OCI-LY7 (cell line): ENCODE measurements around the gene COL9A3. TPM values are rescaled to one million over a fixed set of nuclear protein-coding genes. Genes with fewer than 3 reads are reported as not detected.

ENCODE experiments used
- BruUV-seq: library from RNA; stranded (reverse); fragments of 400-500 nt; replicated peaks from 2 replicates; lab custom pipeline; 2021; lab: Mats Ljungman, UMichigan
- CTCF ChIA-PET: fragments of 300-600 bp; sonication (Branson Sonifier 250); formaldehyde crosslinking; loops from one replicate; lab custom pipeline; 2022; ENCODE audit warnings: antibody characterized with exemption; ENCODE audit not compliant: unreplicated experiment; lab: Charles Lee
- POLR2A ChIA-PET: fragments of 300-600 bp; sonication (Branson Sonifier 250); formaldehyde crosslinking; loops from one replicate; lab custom pipeline; 2022; ENCODE audit warnings: antibody characterized with exemption; lab: Charles Lee
- DNase-seq: peaks from one replicate; pipeline ENCODE4 v3.0.0-alpha.2; 2015; ENCODE audit warnings: low spot score
- H2AFZ ChIP-seq: fragments of 200-600 bp; sonication (generic), shearing (Covaris generic); 2 replicates; pipeline ENCODE4 v1.6.1; 2014; ENCODE audit warnings: mild to moderate bottlenecking, antibody characterized with exemption, low read length, moderate library complexity
- H3K27ac ChIP-seq: fragments of 200-600 bp; sonication (generic); 2 replicates; pipeline ENCODE4 v1.5.1; 2014; ENCODE audit warnings: mixed run types, low read depth, mild to moderate bottlenecking, moderate library complexity, low read length, inconsistent platforms; ENCODE audit not compliant: poor library complexity, severe bottlenecking
- H3K36me3 ChIP-seq: fragments of 200-600 bp; sonication (generic); 2 replicates; pipeline ENCODE4 v1.6.1; 2014; ENCODE audit warnings: mild to moderate bottlenecking, antibody characterized with exemption, low read length, moderate library complexity, mixed read lengths; ENCODE audit not compliant: insufficient read depth
- H3K4me1 ChIP-seq: fragments of 200-600 bp; sonication (generic); 2 replicates; pipeline ENCODE4 v1.5.1; 2014; ENCODE audit warnings: mild to moderate bottlenecking, low read length; ENCODE audit not compliant: insufficient read depth, poor library complexity, severe bottlenecking
- H3K4me2 ChIP-seq: fragments of 200-600 bp; sonication (generic); 2 replicates; pipeline ENCODE4 v1.6.1; 2014; ENCODE audit warnings: mild to moderate bottlenecking, low read length
- H3K4me3 ChIP-seq: fragments of 200-600 bp; sonication (generic); 2 replicates; pipeline ENCODE4 v1.5.1; 2014; ENCODE audit warnings: mild to moderate bottlenecking, low read depth, low read length; ENCODE audit not compliant: poor library complexity, severe bottlenecking
- H3K79me2 ChIP-seq: fragments of 200-600 bp; sonication (generic); 2 replicates; pipeline ENCODE4 v1.6.1; 2016; ENCODE audit warnings: low read depth, mild to moderate bottlenecking, low read length, moderate library complexity, mixed read lengths; ENCODE audit not compliant: insufficient read depth
- H3K9me2 ChIP-seq: fragments of 200-600 bp; sonication (generic); 2 replicates; pipeline ENCODE4 v1.6.1; 2016; ENCODE audit warnings: mild to moderate bottlenecking, low read length, mixed read lengths; ENCODE audit not compliant: insufficient read depth
- H3K9me3 ChIP-seq: fragments of 200-600 bp; sonication (generic); 2 replicates; pipeline ENCODE4 v1.6.1; 2014; ENCODE audit warnings: mild to moderate bottlenecking, mixed run types, low read length, mixed read lengths
- H4K20me1 ChIP-seq: fragments of 200-600 bp; sonication (generic); 2 replicates; pipeline ENCODE4 v1.6.1; 2014; ENCODE audit warnings: mild to moderate bottlenecking, antibody characterized with exemption, low read length, moderate library complexity, mixed read lengths; ENCODE audit not compliant: insufficient read depth
- CTCF ChIP-seq: fragments of 200-600 bp; sonication (generic); conservative IDR thresholded peaks from 2 replicates; pipeline ENCODE4 v1.5.1; 2014; ENCODE audit warnings: mild to moderate bottlenecking, antibody characterized with exemption, low read length, moderate library complexity, mixed read lengths
- EZH2phosphoT487 ChIP-seq: fragments of 200-600 bp; sonication (generic); IDR thresholded peaks from 2 replicates; pipeline ENCODE4 v1.6.1; 2018; ENCODE audit warnings: low read depth, borderline replicate concordance, mild to moderate bottlenecking, mixed run types, antibody characterized with exemption, low read length, moderate library complexity, mixed read lengths
- intact Hi-C: fragments of 100-400 bp; cut with micrococcal nuclease; formaldehyde crosslinking; loops from one replicate; pipeline ENCODE4 v1.10.0; 2022; ENCODE audit not compliant: unreplicated experiment
- total RNA-seq, 2 experiments: library from RNA; depleted of rRNA in 1 of 2; stranded (reverse); fragments of >200 nt in 1 of 2; shearing (Covaris generic) in 1 of 2; gene quantifications; 2 replicates each; pipeline ENCODE4 v1.2.3, GENCODE V29; 2014 to 2022

The COL9A3 gene
- total RNA-seq, 2 experiments from 2014 or later, result 1.7 to 5.2 TPM

- TF ChIP-seq CTCF, result no peak
- TF ChIP-seq EZH2phosphoT487, result no peak
- POLR2A ChIA-PET, result interaction anchor here (1.2 kb wide), 1 partner anchor 10 kb away, joined by 3 read pairs; no protein-coding TSS in a partner anchor
- CTCF ChIA-PET, result no interaction called here
- intact Hi-C loops, result no loop called here
- H3K9me3 ChIP-seq, result no peaks in the 10 kb centered on the region
- H3K9me2 ChIP-seq, result no peaks in the 10 kb centered on the region
- H3K4me3 ChIP-seq, result no peak overlapping the region
- no TSS peak for BruUV-seq
- no peak overlapping the region for H3K4me2 ChIP-seq
- H4K20me1 ChIP-seq, result no peaks in the 10 kb centered on the region
- no peaks in the 10 kb centered on the region for H3K79me2 ChIP-seq
- no peak overlapping the region for H2AFZ ChIP-seq
- H3K36me3 ChIP-seq, result no peaks in the 10 kb centered on the region
- DNase-seq, result no peak
- no peak overlapping the region for H3K27ac ChIP-seq
- no peaks in the 10 kb centered on the region for H3K4me1 ChIP-seq
Measured at GRCh38 chr20:62784497-62784896, 32.4 kb upstream of the COL9A3 start.

GRCh38 chr20:62785393-62785792 lies 31.5 kb upstream of the COL9A3 start:
- Histone ChIP-seq H3K9me3 (no peaks in the 10 kb centered on the region), H2AFZ (no peak overlapping the region), H3K36me3 (no peaks in the 10 kb centered on the region), H4K20me1 (no peaks in the 10 kb centered on the region), H3K4me1 (no peaks in the 10 kb centered on the region), H3K4me2 (no peak overlapping the region), H3K4me3 (no peak overlapping the region), H3K27ac (no peak overlapping the region), H3K79me2 (no peaks in the 10 kb centered on the region), H3K9me2 (no peaks in the 10 kb centered on the region)
- intact Hi-C loops, result no loop called here
- CTCF ChIA-PET, result no interaction called here
- POLR2A ChIA-PET, result no interaction called here
- no peak for DNase-seq
- TF ChIP-seq EZH2phosphoT487 (no peak), CTCF (no peak)
- BruUV-seq, result no TSS peak

GRCh38 chr20:62786157-62786556 lies 30.7 kb upstream of the COL9A3 start:
- H3K36me3 ChIP-seq, result no peaks in the 10 kb centered on the region
- no TSS peak for BruUV-seq

More at GRCh38 chr20:62786157-62786556, 30.7 kb upstream of the COL9A3 start:
- Histone ChIP-seq H3K79me2 (no peaks in the 10 kb centered on the region), H3K4me2 (no peak overlapping the region), H3K4me1 (peaks cover 1% of the 10 kb centered on the region), H2AFZ (no peak overlapping the region), H3K27ac (no peak overlapping the region), H3K9me2 (no peaks in the 10 kb centered on the region), H3K9me3 (no peaks in the 10 kb centered on the region), H3K4me3 (no peak overlapping the region), H4K20me1 (no peaks in the 10 kb centered on the region)
- intact Hi-C loops, result no loop called here
- CTCF ChIA-PET, result no interaction called here
- TF ChIP-seq CTCF (no peak), EZH2phosphoT487 (no peak)
- POLR2A ChIA-PET, result no interaction called here
- DNase-seq, result no peak
